Measurements from ENCODE around the gene USP48.
"Not testable (repeated sequence)": the region's sequence is repeated elsewhere in the genome, so short reads cannot be mapped to it uniquely, and the experiment has no call there.

The USP48 gene, protein sequence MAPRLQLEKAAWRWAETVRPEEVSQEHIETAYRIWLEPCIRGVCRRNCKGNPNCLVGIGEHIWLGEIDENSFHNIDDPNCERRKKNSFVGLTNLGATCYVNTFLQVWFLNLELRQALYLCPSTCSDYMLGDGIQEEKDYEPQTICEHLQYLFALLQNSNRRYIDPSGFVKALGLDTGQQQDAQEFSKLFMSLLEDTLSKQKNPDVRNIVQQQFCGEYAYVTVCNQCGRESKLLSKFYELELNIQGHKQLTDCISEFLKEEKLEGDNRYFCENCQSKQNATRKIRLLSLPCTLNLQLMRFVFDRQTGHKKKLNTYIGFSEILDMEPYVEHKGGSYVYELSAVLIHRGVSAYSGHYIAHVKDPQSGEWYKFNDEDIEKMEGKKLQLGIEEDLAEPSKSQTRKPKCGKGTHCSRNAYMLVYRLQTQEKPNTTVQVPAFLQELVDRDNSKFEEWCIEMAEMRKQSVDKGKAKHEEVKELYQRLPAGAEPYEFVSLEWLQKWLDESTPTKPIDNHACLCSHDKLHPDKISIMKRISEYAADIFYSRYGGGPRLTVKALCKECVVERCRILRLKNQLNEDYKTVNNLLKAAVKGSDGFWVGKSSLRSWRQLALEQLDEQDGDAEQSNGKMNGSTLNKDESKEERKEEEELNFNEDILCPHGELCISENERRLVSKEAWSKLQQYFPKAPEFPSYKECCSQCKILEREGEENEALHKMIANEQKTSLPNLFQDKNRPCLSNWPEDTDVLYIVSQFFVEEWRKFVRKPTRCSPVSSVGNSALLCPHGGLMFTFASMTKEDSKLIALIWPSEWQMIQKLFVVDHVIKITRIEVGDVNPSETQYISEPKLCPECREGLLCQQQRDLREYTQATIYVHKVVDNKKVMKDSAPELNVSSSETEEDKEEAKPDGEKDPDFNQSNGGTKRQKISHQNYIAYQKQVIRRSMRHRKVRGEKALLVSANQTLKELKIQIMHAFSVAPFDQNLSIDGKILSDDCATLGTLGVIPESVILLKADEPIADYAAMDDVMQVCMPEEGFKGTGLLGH

GRCh38 chr1:21782868-21783678 lies at the start of gene USP48:
Gene USP48, minus strand, starts transcription at chr1:21783149. Its CDS starts 192 bp downstream, at chr1:21782957.
- peak; percentile 89 for TF ChIP-seq POLR2A (IDR thresholded peaks at IDR 0.05; ENCODE audit: low read depth, low read length)
- no peak for FAIRE-seq
- DNase-seq (ENCODE audit: insufficient read length, low spot score), result peak; percentile 56

DNA sequence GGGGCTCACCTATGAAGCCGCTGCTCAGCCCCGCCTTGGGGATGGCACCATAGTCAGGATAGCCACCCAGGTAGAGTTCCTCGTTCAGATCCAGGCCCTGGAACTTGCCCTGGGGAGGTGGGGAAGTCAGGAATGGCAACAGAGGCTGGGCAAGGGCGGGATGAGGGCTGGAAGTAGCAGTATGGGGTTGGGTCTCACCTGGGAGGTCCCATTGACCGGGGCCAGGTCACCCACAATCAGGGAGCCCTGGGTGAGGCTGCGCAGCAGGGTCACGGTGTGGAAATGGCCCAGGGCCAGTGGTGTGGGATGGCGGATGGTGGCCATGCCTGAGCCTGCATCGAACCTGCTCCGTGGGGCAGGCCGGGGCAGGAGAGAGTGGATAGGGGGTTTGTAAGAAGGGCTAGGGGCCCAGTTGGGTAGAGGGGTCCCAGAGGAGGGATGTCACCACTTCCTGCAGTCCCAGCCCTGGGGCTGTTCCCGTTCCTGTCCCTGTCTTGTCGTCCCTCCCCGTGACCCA lies 48.6 kb upstream of the USP48 start:
- DNase-seq (ENCODE audit: insufficient read length, low spot score), result no peak
- FAIRE-seq, result no peak
- no peak for TF ChIP-seq POLR2A (IDR thresholded peaks at IDR 0.05; ENCODE audit: low read depth, low read length)

GRCh38 chr1:21830792-21831453 lies 48.0 kb upstream of the USP48 start:
- no peak for TF ChIP-seq POLR2A (IDR thresholded peaks at IDR 0.05; ENCODE audit: low read depth, low read length)
- no peak for DNase-seq (ENCODE audit: insufficient read length, low spot score)
- no peak for FAIRE-seq

GRCh38 chr1:21829294-21829693 lies 46.3 kb upstream of the USP48 start:
- FAIRE-seq, result no peak
- no peak for TF ChIP-seq POLR2A (IDR thresholded peaks at IDR 0.05; ENCODE audit: low read depth, low read length)
- DNase-seq (ENCODE audit: insufficient read length, low spot score), result no peak

DNA sequence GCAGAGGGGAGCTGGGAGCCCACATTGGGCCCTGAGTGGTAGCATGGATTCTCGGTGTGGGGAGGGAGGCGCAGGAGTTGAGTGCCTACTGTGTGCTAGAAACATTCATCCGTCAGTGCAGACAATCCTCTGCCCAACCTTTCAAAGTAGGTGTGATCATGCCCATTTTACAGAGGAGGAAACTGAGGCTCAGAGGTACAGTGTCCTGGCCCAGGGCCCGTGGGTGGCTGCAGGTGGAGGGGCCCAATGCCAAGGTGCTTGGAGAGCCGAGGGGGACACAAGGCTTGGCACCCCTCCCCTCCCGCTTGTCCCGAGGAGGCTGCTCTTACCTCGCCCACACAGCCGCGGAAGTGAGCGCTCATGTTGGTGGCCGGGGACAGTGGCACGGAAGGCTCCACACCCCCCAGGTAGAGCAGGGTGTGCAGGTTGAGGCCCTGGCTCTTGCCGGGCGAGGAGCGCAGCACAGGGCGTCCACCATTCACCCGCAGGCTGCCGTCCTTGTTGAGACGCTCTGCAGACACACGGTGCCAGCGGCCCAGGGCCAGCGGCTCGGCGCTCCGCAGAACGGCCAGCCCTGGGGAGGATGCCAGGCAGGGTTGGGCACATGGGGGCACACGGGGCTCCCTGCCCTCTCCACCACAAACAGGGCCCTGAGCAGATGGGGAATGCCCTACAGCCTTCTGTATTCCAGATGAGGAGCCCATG lies 45.7 kb upstream of the USP48 start:
- FAIRE-seq (no peak), DNase-seq (ENCODE audit: insufficient read length, low spot score) (no peak)
- no peak for TF ChIP-seq POLR2A (IDR thresholded peaks at IDR 0.05; ENCODE audit: low read depth, low read length)

DNA sequence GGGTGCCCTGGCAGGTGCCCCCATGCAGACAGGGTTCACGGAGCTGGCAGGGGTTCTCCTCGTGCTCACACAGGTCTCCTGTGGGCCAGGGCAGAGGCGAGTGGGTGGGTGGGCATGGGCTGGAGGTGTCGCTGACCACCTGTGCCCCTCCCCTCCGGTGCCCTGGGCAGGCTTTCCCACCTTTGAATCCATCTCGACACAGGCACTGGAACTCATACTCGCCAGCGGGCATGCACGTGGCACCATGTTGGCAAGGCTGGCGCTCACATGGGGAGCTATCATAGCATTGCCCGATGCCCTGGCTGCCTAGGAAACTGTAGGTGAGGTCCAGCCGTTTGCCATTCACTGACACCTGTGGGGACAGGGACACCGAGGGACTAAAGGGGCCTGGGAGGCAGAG lies 45.1 kb upstream of the USP48 start:
- FAIRE-seq, result no peak

DNA sequence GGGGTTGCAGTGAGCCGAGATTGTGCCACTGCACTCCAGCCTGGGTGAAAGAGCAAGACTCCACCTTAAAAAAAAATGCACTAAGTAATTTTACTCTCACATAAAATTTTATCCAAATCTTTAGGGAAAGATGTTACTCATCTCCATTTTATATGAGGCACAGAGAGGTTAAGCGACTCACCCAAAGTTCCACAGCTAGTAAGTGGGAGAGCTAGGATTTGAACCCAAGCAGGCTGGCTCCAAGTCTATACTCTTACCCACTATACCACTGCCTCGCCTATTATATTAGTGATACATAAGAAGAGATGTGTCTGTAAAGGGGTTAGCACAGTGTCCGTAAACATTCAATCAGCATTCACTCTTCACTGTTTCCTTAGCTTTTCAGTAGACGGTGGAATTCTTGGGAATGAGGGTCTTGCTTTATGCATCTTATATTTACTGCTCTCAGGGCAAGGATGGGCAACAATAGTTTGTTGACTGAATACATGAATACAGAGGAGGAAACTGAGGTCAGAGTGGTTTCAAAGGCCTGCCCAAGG lies 44.3 kb upstream of the USP48 start:
- no peak for TF ChIP-seq POLR2A (IDR thresholded peaks at IDR 0.05; ENCODE audit: low read depth, low read length)
- FAIRE-seq (no peak), DNase-seq (ENCODE audit: insufficient read length, low spot score) (no peak)

More for the DNA sequence above, 45.1 kb upstream of the USP48 start:
- no peak for TF ChIP-seq POLR2A (IDR thresholded peaks at IDR 0.05; ENCODE audit: low read depth, low read length)
- DNase-seq (ENCODE audit: insufficient read length, low spot score), result no peak

GRCh38 chr1:21826694-21827093 lies 43.7 kb upstream of the USP48 start:
- not testable (repeated sequence) for DNase-seq (ENCODE audit: insufficient read length, low spot score); FAIRE-seq

DNA sequence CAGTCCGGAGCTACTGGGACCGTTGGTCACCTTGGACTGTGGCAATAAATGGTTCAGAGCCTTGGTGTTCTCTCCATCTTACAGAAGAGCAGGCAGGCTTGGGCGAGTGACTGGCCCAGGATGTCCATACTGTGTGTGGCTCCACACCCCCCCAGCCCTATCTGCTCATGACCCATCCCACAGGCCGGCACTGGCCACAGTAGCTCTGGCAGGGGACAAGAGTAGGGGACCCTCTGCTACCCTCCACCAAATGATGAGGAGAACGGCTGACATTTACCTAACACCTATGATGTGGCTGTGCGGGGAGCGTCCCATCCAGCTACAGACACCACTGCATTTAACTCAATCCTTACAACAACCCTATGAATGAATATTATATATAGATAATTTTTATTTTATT lies 42.4 kb upstream of the USP48 start:
- no peak for FAIRE-seq
- no peak for DNase-seq (ENCODE audit: insufficient read length, low spot score)
- no peak for TF ChIP-seq POLR2A (IDR thresholded peaks at IDR 0.05; ENCODE audit: low read depth, low read length)

- FAIRE-seq (no peak), DNase-seq (ENCODE audit: insufficient read length, low spot score) (no peak)
- TF ChIP-seq POLR2A (IDR thresholded peaks at IDR 0.05; ENCODE audit: low read depth, low read length), result no peak
Observed at GRCh38 chr1:21824926-21825325, 42.0 kb upstream of the USP48 start.

GRCh38 chr1:21823980-21824702 lies 41.2 kb upstream of the USP48 start:
- no peak for TF ChIP-seq POLR2A (IDR thresholded peaks at IDR 0.05; ENCODE audit: low read depth, low read length)
- no peak for DNase-seq (ENCODE audit: insufficient read length, low spot score)
- no peak for FAIRE-seq

Measured in H54 (cell line).